ENCODE measurements around the gene CD36. TPM values are rescaled to one million over a fixed set of nuclear protein-coding genes. Genes with fewer than 3 reads are reported as not detected.

The CD36 gene
- total and polyA plus RNA-seq, 2 donors (not counting 3 experiments of a cell fraction or from before 2014, with no cell fraction given) = 0.58 to 0.87 TPM

DNA sequence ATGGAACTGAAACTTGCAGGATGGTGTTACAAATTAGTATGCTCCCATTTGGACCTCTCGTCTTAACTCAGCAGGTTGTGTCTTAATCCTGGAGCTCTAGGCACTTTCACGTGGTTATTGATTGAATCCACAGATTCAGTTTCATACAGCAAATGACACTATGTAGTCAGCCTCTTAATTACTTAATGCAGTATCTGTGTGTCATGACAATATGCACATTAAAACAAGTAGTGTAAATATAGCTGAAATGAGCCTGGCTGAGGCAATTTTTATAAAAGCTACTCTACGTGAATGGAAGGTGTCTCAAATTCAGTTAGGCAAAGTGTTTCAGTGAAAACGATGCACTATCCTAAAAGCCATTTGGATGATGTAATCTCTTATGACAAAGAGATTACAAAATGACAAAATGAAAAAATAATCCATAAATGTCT is 86.8 kb downstream of the CD36 start:
- no TSS peak for BruUV-seq (replicated peaks)
- Histone ChIP-seq H3K9me1 (replicated peaks; ENCODE audit: control insufficient read depth, extremely low read depth, insufficient read depth, low read length) (no peaks in the 10 kb centered on the region), H2AFZ (ENCODE audit: low read depth, low read length) (no peak overlapping the region), H4K20me1 (replicated peaks; ENCODE audit: control insufficient read depth, extremely low read depth, insufficient read depth, low read length) (no peaks in the 10 kb centered on the region), H3K9me3 (replicated peaks; ENCODE audit: control insufficient read depth, insufficient read depth, low read length) (no peaks in the 10 kb centered on the region), H3K27ac (ENCODE audit: insufficient read depth, low read depth, low read length) (no peak overlapping the region), H3K27me3 (ENCODE audit: control insufficient read depth in 2 of 2, insufficient read depth in 2 of 2, low read length in 2 of 2) (peaks cover 0 to 2% of the 10 kb centered on the region in 2 experiments), H3K9ac (replicated peaks; ENCODE audit: extremely low read depth, insufficient read depth, low read length) (no peak overlapping the region), H3K4me3 (replicated peaks in 1 of 3; ENCODE audit: insufficient read depth in 1 of 3, low read depth in 1 of 3, low read length in 3 of 3) (no peak overlapping the region), H3K4me1 (ENCODE audit: control insufficient read depth, extremely low read depth, insufficient read depth, low read length) (peaks cover 4% of the 10 kb centered on the region), H3K36me3 (ENCODE audit: control insufficient read depth in 2 of 2, extremely low read depth in 1 of 2, insufficient read depth in 2 of 2, low read length in 2 of 2) (no peaks in the 10 kb centered on the region), H3K79me2 (ENCODE audit: control insufficient read depth, insufficient read depth, low read length) (no peaks in the 10 kb centered on the region), H3K4me2 (ENCODE audit: insufficient read depth, low read length) (no peak overlapping the region)
- no peak for FAIRE-seq
- ChIA-PET CTCF (no interaction called here), POLR2A (no interaction called here)
- TF ChIP-seq GATA2 (IDR thresholded peaks at IDR 0.05; ENCODE audit: insufficient read depth, insufficient read length, low read depth, low read length) = no peak
- dilution Hi-C loops (cut with MboI; ENCODE audit: extremely low pct_ligation_motif_present, low sequenced_read_pairs) (no loop called here), intact Hi-C loops (cut with micrococcal nuclease) (no loop called here)
- no peak for DNase-seq (ENCODE audit: low read depth, low spot score)

Small RNA genes lying within 50 kb of the gene (small RNA-seq; reads per million reads assigned to genes)
- not detected for gene AC073850.1 (ENCODE audit: insufficient read depth, insufficient read length, low read depth, low replicate concordance)

Other genes with a start within 250 kb of the CD36 start
- not detected in 2 replicates for gene GNAT3, start 126.6 kb upstream of the CD36 start, total RNA-seq
- gene GNAT3, start 126.6 kb upstream of the CD36 start, polyA plus RNA-seq = not detected in 2 replicates